HG03469 (cell line): ENCODE measurements around the gene CBS.
"Not testable (repeated sequence)": the region's sequence is repeated elsewhere in the genome, so short reads cannot be mapped to it uniquely, and the experiment has no call there.

Experiments
- ATAC-seq: cut with Tn5 transposase; IDR thresholded peaks from one replicate; pipeline ENCODE4 v1.9.1; 2021; ENCODE audit warnings: mild to moderate bottlenecking, moderate library complexity, moderate number of reproducible peaks; ENCODE audit not compliant: unreplicated experiment

CBS gene

DNA sequence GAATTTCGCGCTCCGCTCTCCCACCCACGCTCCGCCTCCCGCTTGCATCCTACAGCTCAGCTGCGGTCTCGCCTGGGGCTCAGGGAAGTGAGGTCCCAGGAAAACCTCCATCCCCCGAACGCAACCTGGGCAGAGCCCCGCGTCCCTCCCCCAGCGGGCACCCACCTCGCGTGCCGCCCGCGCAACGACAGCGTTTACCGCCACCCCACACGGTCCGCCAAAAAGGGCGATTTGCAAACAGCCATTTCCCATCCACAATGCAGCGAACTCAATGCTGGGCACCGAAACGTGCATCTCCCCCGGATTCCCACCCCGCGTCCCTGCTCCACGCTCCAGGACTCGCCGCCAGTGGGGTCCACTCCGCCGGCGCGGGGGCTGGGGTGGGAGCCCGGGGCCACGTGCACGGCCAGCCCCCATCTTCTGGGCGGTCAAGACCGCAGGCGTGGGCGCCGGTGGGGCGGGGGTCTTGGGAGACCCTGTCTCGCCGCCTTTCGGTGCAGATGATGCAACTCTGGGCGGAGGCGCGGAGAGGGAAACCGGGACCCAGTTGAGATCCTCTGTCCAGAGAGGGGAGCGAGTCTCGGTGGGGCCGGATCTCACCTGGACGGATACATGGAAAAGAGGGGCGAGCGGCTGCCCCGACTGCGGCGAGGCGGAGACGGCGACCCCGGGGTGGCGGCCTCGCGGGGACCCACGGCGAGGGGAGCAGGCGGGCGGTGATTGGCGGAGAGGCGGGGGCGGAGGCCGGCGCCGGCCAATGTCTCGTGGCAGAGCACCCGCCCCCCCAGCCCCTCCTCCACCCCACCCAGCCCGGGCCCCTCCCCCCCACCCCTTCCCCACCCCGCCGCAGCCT is at the start of gene CBS:
TSS of gene CBS (minus strand) at position 666 of the 853 bp plus-strand sequence. CDS start 3,642 bp downstream, outside the sequence.
- not testable (repeated sequence) for ATAC-seq

DNA sequence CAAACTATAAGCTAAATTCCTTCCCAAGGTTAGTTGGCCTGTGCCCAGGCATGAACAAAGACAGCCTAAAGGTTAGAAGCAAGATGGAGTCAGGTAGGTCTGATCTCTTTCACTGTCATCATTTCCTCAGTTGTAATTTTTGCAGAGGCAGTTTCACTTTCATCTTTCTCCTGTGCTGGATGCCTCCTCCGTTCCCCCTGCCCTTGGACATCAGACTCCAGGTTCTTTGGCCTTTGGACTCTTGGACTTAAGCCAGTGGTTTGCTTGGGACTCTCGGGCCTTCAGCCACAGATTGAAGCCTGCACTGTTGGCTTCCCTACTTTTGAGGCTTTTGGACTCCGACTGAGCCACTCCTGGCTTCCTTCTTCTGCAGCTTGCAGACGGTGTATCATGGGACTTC is 40.3 kb upstream of the CBS start:
- ATAC-seq: not testable (repeated sequence)

DNA sequence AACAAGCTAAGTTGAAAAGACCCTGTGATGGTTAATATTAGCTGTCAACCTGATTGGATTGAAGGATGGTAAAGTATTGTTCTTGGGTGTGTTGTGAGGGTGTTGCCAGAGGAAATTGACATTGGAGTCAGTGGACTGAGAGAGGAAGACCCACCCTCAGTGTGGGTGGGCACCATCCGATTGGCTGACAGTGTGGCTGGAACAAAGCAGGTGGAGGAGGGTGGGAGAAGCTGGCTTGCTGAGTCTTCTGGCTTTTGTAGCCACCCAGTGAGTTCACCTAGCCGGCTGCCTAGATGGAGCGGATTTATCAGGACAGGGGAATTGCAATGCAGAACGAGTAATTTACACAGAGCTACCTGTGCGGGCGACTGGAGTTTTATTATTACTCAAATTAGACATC is 38.8 kb upstream of the CBS start:
- ATAC-seq: not testable (repeated sequence)

DNA sequence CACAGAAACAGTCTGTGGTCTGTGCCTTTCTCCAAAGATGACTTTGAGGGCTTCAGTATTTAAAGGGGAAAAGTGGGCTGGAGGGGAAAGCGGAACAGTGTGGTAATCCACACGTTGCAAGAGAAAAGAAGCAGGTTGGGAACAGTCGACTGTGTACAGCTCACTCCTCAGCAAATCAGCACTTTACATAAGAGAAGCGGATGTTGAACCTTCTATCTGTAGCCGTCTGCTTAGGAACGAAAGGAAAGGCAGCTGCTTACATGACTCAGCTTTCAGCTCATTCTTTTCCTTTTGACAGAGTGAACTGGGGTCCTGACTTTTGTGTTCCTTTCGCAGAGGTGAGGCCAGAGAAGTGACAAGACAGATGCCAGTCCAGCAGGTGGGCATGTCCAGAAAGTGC is 33.4 kb upstream of the CBS start:
- not testable (repeated sequence) for ATAC-seq

DNA sequence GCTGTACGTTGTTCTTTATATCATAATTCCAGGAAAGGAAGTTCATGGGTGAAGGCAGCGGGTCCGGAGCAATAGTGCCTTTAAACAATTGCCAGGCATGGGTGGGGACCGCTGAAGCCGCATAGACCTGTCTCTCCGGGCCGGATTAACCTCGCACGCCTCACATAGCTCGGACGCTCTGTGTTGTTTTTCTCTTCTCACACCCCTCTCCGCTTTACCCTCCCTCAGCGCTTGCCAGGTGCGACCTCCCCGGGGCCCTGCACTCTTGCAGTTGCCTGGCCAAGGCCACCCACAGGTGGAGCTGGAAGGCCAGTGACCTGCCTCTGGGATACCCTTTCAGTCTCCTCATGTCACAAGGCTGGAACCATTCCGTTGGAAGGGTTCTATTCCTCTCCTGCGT is 32.5 kb upstream of the CBS start:
- ATAC-seq: not testable (repeated sequence)

DNA sequence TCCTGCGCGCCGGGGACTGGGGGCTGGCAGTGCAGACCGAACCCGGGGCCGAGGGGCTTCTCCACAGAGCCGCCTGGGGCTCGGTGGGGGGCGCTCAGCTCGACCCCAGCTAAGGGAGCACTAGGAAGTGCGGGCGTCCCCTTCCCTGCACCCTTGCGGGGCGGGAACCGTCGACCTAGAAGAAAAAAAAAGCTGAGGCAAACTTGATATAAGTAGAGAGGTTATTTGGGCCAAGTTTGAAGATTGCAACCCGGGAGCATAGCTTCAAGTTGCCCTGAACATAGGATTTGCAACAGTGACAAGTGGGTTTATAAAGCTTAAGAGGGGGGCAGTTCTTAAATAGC is 32.1 kb upstream of the CBS start:
- peak; percentile 14 for ATAC-seq

DNA sequence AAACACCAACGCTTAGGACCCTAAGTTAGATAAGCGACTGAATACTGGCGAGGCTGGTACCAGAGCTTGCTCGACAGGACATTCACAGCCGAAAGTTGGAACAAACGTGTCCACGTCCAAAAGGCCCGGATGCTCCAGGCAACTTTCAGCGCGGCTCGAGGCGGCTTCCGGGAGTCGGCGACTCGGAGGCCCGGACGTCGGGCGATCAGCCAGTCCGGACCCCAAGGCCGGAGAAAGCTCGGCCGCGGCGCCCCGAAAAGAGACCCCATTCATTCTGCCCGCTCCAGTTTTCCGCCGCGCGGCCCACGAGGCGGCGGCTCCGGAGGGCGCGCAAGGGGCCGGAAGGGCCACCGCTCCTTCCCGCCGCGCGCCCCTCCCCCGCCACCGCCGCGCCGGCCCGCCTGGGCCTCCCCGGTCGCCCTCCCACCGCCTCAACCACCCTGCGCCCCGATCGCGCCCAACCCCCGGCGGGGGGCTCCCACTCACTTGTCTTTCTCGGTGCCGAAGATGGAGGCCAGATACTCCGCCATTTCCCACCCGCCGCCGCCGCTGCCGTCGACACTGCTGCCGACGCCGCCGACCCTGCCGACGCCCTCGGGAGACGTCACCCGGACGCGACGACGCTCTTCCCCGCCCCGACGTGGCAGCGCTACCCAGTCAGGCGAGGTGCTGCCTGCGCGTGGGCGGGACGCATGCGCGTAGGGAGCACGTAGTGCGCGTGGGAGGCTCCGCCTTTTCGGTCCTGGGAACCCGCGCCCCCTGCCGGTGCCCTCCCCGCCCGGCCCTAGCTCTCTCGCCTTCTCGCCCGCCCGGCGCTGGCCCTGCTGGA is 31.5 kb upstream of the CBS start, which contains the start of gene U2AF1:
TSS of gene U2AF1 (minus strand) at position 606 of the 829 bp plus-strand sequence. CDS start at position 530, 76 bp downstream.
- ATAC-seq: peak; percentile 39

DNA sequence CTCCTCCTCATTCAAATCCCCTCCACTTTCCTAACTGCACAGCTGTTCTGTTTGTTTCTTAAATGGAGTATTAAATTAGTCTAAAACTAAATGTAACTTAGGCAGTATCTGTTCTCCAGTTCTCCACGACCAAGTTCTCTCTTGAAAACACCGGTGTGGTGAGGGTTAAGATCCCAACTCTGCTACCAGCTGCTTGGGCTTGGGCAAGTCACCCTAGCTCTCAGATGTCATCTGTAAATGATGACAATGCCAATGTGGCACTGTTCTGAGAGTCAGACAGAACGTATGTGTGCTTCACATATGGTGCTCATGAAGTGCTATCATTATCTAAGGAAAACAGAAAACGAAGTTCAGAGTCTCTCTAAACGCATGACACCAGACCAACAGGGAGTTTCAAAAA is 29.0 kb upstream of the CBS start:
- not testable (repeated sequence) for ATAC-seq

DNA sequence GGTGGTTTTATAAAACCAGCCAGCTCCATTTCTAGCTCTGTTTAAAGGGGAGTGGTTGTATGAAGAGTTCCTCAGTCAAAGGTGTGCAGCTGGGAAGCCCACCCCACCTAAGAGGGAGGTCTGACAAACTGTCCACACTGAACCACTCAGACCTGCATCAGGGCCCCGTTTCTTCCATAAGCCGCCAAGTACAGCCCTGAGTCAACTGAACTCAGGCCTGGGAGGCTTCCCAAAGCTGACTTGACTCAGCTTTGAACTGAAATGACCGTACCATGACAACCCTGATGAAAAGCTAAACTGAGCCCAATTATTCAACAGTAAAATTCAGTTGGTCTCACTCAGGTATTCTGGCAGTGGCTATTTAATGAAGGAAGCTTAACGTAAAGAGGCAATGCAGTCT is 26.6 kb upstream of the CBS start:
- not testable (repeated sequence) for ATAC-seq

DNA sequence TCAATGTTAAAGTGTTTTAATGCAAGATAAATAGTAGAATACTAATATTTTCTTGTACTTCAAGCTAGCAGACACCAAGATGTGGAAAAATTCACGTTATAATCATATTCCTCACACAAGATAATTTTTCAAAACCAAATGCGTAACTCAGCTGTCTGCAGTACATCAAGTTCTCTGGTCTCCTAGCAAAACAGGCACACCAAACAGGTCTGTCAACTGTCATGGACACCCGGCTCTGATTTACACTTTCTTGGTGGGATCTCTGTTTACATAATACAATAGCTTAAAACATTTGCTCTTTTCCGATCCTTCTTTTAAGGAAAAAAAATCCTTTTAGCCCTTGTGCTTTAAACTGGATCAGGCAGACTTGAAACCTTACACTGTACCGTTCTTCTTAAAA is 26.0 kb upstream of the CBS start:
- not testable (repeated sequence) for ATAC-seq

DNA sequence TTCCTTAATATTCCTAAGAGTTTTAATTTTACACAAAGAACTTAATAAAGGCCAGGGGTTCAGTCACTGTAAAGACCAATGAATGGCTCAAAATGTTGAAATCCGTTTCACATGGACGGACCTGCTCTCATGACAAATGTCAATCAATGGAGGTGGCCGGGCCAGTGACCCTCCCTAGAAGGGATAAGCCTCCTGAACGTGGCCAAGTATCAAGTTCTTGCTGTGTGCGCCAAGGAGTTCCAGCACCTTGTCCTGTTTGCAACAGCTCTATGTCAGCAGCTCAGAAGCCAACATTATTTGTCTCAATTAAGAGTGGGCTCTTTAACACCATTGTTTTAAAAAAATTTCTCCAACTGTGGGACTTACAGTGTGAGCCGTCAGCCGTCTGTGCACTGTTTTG is 25.4 kb upstream of the CBS start:
- not testable (repeated sequence) for ATAC-seq

DNA sequence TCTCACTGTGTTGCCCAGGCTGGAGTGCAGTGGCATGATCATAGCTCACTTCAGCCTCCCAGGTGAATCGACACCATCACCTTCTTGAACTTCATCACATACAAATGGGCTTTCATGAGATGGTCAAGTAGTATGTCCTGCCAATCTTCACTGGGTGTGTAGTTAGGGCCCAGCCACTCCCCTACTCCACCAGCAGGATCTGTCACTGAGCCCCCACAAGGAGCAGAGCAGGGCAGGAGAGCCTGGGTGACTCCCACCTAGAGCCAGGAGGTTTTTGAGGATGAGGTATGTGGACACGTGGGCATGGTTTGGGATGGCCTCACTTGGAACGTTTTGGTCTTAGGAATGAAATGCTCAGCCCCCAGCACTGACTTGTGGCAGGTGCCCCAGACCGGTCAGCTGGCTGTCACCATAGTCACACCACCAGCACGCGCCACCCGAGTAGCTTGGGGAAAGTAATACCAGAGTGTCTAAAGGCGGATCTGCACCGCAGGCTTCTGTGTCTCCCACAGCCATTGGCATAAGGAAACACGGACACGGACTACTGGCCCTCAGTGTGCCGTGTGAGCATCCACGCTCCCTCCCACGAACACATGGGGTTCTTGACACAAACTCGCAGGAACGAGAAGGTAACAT is 16.5 kb upstream of the CBS start:
- ATAC-seq: not testable (repeated sequence)

DNA sequence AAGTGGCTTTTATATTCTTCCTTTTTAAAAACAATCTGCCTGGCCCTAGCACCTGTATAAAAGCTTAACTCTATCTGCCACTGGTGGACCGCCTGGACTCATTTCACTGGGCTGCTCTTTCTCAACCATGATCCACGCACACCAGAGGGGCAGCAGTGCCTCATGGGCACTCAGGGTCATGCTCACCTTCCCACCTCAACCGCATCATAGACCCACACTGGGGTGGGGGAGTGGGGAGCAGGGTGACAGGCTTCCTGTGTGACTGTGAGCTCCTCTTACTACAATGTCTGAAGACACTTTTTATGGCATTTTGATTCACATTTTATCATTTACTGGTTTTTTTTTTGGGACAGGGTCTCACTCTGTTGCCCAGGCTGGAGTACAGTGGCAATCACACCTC is 15.3 kb upstream of the CBS start:
- not testable (repeated sequence) for ATAC-seq

DNA sequence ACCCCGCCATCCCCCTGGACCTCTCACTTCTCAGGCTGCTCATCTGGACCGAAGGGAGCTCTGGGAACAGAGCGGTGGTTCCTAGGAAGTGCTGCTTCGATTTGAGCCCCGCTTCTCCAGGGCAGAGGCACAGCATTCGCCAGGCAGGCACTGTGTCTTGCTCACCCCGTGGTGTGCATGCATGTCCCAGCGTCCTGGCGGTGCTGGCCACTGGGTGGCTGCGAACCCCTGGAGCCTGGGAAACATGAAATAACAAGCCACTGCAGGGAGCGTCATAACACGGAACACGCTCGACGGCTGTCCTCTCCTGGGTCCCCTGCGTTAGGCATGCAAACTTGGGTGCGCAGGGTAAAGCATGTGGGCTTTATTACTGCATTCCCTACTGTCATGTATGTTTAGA is 13.8 kb upstream of the CBS start:
- not testable (repeated sequence) for ATAC-seq

DNA sequence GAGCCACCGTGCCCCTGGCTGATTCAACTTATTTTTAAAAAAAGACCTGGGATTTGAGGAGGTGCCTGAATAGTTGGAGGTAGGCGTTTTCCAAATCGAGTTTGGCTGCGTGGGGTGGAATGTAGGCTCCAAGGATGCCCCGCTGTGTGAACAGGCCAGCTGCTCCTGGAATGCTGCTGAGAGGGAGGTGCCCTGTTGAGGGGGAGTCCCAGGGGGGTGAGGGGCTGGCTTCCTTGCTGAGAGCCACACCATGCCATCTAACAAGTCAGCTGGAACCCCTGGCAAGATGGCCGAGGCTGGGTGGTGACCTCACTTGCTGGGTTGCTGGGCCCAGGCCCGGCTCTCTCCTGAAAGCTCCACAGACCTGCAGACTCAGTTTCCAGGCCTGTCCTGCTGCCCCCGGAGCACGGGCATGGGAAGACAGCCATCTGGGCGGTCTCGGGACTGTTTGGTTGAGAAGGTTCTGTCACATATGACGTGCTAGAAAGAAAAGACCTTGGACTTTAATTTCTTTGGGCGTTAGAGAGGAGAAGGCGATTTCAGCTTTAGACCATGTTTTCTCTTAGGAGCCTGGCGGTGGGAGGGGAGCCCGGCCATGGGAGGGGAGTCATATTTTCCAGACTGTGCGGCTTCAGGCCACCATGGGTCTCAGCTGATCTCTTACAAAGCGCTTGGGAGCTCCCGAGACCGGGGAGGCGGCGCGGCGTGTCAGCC is 7.1 kb upstream of the CBS start:
- not testable (repeated sequence) for ATAC-seq

DNA sequence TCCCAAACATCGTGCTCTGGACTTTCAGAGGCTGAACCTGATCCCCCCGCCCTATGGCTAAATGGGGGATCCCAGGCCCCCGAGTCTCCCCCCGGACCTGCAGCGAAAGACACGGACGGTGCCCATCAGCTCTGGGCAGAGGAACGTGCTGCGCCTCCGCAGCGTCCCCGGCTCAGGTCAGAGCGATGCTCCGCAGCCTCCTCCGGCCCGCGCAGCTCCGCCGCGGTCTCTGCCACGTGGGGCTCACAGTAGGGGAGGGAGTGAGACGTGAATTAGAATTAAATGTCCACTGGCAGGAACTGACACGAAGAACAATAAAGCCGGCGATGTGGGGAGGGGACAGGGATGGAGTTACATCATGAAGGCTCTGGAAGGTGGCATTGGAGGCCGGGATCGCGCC is 1.0 kb upstream of the CBS start:
- not testable (repeated sequence) for ATAC-seq

DNA sequence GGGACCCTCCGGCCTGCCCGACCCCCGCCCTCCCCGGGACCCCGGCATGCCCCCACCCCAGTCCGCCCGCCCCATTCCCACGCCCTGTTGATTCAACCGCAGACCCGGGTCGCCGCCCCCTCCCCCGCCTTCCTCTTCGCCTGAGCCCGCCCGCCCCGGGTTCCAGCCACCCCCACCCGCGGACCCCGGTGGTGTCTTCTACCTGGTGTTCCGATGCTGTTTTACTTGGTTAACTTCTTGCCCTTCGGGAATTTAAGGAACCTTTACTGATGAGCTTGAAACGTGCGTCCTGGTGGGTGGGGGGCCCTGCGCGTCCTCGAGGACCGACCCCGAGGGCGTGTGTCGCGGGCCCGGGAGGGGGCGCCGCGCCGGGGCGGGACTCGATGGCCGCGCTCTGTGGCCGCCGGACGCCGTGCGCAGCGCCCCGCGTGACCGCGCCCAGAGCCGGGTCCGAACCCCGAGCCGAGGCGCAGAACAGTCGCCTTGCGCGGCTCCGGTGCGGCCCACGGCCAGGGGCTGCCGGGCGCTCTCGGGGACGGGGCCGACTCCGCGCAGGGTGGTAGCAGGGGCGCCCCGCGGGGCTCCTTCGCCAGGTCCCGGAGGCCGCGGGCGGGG is 495 bp upstream of the CBS start:
- ATAC-seq: not testable (repeated sequence)

DNA sequence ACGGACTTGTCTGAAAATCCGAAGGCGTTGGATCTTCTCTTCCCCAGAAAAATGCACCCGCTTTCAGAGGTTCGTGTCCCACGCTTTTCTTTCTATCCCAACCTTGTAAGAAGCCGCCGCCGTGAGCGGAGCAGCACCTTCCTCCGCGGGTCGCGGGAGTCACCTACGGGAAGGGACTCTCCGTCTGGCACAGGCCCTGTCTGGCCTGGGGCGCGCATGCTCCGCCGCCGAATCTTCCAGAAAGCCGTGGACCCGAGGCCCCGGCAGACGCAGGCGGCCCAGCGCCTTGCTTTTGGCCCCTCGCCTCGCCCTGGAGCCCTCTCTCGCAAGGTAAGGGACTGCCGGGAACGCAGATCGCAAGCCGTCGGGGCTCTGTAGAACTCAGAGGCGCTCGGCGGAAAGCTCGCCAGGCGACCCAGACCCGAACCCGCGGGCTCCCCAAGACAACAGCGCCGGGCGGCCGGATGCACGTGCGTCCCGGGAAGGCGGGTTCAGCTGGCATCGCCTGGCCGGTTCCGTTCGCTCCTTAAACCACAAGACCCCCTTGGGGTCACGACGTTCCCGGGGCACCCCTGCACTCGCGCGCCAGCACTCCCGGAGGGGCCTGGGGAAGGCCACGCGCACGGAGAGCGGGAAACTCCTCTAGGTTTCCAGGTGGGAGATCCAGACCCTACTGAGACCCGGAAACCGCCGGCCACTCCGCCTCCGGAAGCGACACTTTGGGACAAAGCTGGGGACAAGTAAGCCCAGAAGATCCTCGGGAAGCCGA is 1.1 kb downstream of the CBS start:
- ATAC-seq: not testable (repeated sequence)

DNA sequence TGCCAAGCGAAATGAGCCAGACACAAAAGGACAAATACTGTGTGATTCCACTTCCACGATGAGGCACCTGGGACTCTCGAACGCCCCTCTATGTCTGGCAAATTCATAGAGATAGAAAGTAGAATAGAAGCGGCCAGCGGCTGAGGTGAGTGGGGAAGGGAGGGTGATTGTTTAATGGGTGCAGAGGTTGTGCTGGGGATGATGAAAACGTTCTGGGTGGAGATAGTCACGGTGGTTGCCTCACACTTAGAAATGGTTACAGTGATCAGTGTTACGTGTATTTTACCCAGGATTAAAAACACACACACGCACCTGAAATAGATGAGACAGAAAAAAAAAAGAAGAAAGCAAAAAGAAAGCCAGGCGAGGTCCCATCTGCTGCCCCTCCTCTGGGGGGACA is 2.9 kb downstream of the CBS start:
- ATAC-seq: not testable (repeated sequence)
